Peyer's patch (tissue), 4 donors: ENCODE measurements around the gene FOXJ1.

Experiments used
- CTCF ChIP-seq, 6 experiments: fragments of 450-650 bp in 4 of 6; fragments of 200-600 bp in 2 of 6; sonication (generic) in 1 of 6; IDR thresholded peaks; one replicate each; pipeline ENCODE4 v1.5.1; 2017 to 2019; ENCODE audit warnings: antibody characterized with exemption in 6 of 6, mild to moderate bottlenecking in 3 of 6, moderate library complexity in 1 of 6
- POLR2A ChIP-seq, 2 donors: fragments of 450-650 bp; IDR thresholded peaks; one replicate each; pipeline ENCODE4 v1.5.1; 2017; ENCODE audit warnings: antibody characterized with exemption in 2 of 2, mild to moderate bottlenecking in 2 of 2, moderate library complexity in 2 of 2

DNA sequence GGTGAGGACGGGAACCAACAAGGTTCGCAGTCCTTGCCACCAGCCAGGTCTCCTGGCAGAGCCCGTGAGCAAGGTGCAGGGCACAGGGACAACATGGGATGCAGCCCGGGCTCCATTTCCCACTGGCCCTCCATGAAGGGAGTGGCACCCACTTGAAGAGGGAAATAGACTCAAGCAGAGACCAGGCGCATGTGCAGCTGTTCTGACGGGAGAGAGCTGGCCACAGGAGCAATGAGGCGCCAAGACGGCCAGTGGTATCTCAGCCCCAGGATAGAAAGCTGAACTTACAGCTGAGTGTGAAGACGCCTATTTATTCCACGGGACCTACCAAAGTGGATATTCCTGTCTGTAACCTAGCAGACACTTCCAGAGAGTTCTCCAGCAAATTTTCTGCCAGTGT, 8.2 kb upstream of the FOXJ1 start:
- TF ChIP-seq CTCF (IDR thresholded peaks at IDR 0.05) (no peak), POLR2A (IDR thresholded peaks at IDR 0.05) (no peak)
